Measurements from ENCODE around the gene EDN3. TPM values are rescaled to one million over a fixed set of nuclear protein-coding genes. Genes with fewer than 3 reads are reported as not detected.
"Not testable (repeated sequence)": the region's sequence is repeated elsewhere in the genome, so short reads cannot be mapped to it uniquely, and the experiment has no call there.

Gene EDN3
- total RNA-seq, 1 donor from 2014 or later = not detected

DNA sequence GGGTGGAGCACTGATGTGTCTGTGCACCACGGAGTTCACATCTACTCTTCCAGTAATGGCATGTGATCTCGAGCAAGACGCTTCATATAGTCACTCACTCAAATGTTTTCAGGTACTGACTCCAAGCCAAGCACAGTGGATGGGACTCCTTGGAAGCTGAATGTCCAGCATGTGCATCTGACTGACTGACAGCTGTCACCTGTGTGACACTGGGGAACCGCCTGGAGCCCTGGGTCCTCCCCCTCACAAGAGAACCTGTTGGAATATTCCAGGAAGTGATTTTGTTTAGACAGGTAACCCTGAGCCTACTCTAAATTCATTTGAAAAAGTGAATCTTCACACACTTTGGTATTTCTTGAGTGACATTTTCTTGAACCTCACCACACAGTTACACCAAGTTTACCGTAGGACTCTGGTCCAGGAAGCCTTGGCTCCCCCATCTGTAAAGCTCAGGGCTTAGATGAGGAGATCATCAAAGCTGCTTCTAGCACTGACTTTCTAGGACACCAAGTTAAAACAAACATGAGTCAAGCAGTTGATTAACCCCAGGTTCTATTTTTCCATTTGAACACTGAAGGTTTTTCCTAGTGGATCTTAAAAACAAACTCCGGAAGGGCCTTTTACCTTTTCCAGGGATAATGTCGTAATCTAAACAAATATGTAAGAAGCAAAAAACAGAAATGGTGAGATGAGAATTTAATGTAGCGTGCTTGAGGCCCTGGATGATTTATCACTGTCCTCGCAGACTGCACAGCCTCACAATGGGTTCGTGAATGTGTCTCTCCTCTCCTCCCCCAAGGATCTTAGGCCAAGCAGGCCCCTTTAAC, 50.1 kb downstream of the EDN3 start:
- no peak for DNase-seq (ENCODE audit: low spot score)
- Mint-ChIP-seq H3K27me3 (ENCODE audit: low read depth) (no peaks in the 10 kb centered on the region), H3K9me3 (no peaks in the 10 kb centered on the region), H3K4me1 (ENCODE audit: low read depth) (no peaks in the 10 kb centered on the region), H3K36me3 (ENCODE audit: low read depth) (no peaks in the 10 kb centered on the region), H3K4me3 (ENCODE audit: low read depth) (no peak overlapping the region), H3K27ac (no peak overlapping the region)
- intact Hi-C loops (cut with micrococcal nuclease) = no loop called here

DNA sequence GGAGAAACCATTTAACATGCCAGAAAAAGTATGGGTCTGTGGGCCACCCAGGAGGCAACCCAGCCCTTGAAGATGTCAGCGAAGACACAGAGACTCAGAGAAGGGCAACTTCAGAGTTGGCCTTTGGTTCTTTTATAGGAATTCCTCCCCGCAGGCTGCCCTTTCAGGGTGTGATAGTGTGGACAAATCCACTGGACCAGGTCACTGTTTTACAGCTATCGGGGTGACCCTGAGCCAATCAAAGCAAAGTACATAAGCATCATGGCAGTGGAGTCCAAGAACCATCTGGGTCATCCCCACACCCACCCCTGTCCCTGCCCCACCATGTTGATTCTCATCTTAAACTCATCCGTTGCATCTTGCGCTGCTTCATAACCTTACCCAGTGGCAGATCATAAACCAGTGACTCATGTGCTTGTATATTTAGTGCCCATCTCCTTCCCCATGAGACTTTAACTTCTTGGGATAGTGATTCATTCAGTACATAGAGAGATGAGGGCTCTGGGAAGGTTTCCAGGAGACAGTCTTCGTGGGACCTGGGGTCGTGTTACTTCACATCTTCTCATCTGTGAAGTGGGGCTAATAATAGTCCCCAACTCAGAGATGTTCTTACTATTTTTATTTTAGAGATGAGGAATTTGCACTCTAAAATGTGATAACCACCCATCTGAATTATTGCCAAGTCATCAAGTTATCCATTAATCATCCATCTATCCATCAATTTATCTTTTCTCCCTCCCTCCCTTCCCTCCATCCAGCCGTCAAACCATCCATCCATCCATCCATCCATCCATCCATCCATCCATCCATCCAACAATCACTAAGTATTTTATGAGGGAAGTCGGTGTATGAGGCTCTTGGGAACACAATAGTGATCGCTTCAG, 51.0 kb downstream of the EDN3 start:
- Mint-ChIP-seq H3K4me1 (ENCODE audit: low read depth) (no peaks in the 10 kb centered on the region), H3K27me3 (ENCODE audit: low read depth) (no peaks in the 10 kb centered on the region), H3K36me3 (ENCODE audit: low read depth) (no peaks in the 10 kb centered on the region), H3K9me3 (no peaks in the 10 kb centered on the region), H3K4me3 (ENCODE audit: low read depth) (no peak overlapping the region), H3K27ac (no peak overlapping the region)
- DNase-seq (ENCODE audit: low spot score) = no peak
- intact Hi-C loops (cut with micrococcal nuclease) = no loop called here

DNA sequence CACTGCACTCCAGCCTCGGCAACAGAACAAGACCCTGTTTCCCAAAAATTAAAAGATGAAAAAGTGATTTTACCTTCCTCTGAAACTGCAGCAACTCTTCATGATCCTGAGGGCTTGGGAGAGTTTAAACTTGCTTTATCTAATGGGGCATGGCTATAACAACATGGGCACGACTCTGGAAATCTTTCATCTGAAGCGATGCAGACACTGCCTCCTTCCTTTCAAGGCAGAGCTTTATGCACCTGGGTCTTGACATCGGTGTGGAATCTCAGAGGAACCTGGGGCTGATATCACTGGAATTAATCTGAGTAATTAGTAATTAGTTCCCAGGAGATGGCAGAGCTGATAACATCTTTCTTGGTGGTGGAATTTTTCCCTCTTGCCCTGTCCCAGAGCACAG, 52.1 kb downstream of the EDN3 start:
- no peaks in the 10 kb centered on the region for H3K9me3 Mint-ChIP-seq
- H3K4me1 Mint-ChIP-seq (ENCODE audit: low read depth) = no peaks in the 10 kb centered on the region
- H3K27ac Mint-ChIP-seq = no peak overlapping the region
- H3K4me3 Mint-ChIP-seq (ENCODE audit: low read depth) = no peak overlapping the region
- intact Hi-C loops (cut with micrococcal nuclease) = no loop called here
- no peaks in the 10 kb centered on the region for H3K27me3 Mint-ChIP-seq (ENCODE audit: low read depth)
- no peaks in the 10 kb centered on the region for H3K36me3 Mint-ChIP-seq (ENCODE audit: low read depth)
- DNase-seq (ENCODE audit: low spot score) = no peak

DNA sequence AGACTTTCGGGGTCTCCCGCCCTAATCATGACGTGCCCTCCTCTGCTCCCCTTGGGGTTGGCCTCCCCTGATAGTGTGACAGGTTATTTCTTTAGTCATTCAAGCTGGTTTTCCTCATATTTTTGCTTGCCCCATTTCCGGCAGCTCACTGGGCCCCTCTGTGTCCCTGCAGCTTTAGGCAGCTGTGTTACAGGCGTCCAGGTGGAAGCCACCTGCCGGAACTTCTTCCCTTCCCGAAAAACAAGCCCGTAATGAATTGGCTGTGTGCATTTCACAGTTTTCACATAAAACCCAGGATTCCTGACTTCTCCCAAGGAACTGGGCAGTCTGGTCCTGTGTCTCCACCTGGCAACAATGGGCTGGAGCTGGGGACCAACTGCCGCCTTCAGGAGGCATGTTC, 52.6 kb downstream of the EDN3 start:
- Mint-ChIP-seq H3K4me3 (ENCODE audit: low read depth) (no peak overlapping the region), H3K27ac (no peak overlapping the region), H3K27me3 (ENCODE audit: low read depth) (no peaks in the 10 kb centered on the region), H3K36me3 (ENCODE audit: low read depth) (no peaks in the 10 kb centered on the region), H3K9me3 (no peaks in the 10 kb centered on the region), H3K4me1 (ENCODE audit: low read depth) (no peaks in the 10 kb centered on the region)
- intact Hi-C loops (cut with micrococcal nuclease) = no loop called here
- no peak for DNase-seq (ENCODE audit: low spot score)

- H3K36me3 Mint-ChIP-seq (ENCODE audit: low read depth) = no peaks in the 10 kb centered on the region
- H3K27me3 Mint-ChIP-seq (ENCODE audit: low read depth) = no peaks in the 10 kb centered on the region
- H3K27ac Mint-ChIP-seq = no peak overlapping the region
- H3K4me3 Mint-ChIP-seq (ENCODE audit: low read depth) = no peak overlapping the region
- H3K9me3 Mint-ChIP-seq = no peaks in the 10 kb centered on the region
- no peaks in the 10 kb centered on the region for H3K4me1 Mint-ChIP-seq (ENCODE audit: low read depth)
- no peak for DNase-seq (ENCODE audit: low spot score)
- intact Hi-C loops (cut with micrococcal nuclease) = no loop called here
Observed at GRCh38 chr20:59354460-59354859, 54.0 kb downstream of the EDN3 start.

DNA sequence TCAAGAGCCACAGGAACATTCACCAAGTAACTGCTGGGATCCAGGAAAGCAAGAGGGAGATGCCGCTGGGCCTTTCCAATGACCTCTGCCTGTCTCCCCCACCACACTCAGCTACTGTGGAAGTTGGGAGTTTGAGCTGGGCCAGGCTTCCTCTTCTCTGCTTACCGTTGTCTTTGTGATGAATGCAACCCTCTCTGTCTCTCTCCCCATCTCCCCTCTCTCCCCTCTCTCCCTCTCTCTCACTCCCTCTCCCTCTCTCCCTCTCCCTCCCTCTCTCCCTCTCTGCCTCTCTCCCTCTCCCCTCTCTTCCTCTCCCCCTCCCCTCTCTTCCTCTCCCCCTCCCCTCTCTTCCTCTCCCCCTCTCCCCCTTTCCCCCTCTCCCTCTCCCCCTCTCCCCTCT, 54.8 kb downstream of the EDN3 start:
- intact Hi-C loops (cut with micrococcal nuclease) = no loop called here
- no peak overlapping the region for H3K27ac Mint-ChIP-seq
- H3K27me3 Mint-ChIP-seq (ENCODE audit: low read depth) = no peaks in the 10 kb centered on the region
- no peaks in the 10 kb centered on the region for H3K9me3 Mint-ChIP-seq
- no peak overlapping the region for H3K4me3 Mint-ChIP-seq (ENCODE audit: low read depth)
- H3K4me1 Mint-ChIP-seq (ENCODE audit: low read depth) = no peaks in the 10 kb centered on the region
- DNase-seq (ENCODE audit: low spot score) = no peak
- H3K36me3 Mint-ChIP-seq (ENCODE audit: low read depth) = no peaks in the 10 kb centered on the region

DNA sequence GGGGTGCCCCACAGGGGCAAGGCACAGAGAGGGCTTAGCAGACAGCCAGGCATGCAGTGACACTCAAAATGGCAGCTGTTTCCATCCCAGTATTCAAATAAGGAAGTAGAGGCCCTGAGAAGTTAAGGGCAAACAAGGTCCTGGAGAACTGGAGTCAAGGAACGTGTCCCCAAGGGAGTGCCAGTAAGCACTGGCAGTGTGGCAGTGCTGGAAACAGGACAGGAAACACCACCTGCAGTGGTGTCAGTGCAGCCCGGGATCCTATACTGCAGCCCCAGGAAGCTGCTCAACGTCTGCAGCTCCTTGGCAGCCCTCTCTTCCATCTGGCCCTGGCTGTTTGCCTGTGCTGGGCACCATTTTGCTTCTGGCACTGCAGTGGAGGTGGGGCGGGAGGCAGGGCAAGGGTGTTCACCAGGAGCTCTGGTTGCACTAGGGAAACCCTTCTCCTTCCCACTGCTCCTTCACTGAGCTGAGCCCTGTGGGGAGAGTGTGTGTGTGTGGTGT, 56.3 kb downstream of the EDN3 start:
- H3K36me3 Mint-ChIP-seq (ENCODE audit: low read depth) = no peaks in the 10 kb centered on the region
- no peaks in the 10 kb centered on the region for H3K27me3 Mint-ChIP-seq (ENCODE audit: low read depth)
- H3K9me3 Mint-ChIP-seq = no peaks in the 10 kb centered on the region
- no peak overlapping the region for H3K4me3 Mint-ChIP-seq (ENCODE audit: low read depth)
- no peak overlapping the region for H3K27ac Mint-ChIP-seq
- H3K4me1 Mint-ChIP-seq (ENCODE audit: low read depth) = no peaks in the 10 kb centered on the region
- intact Hi-C loops (cut with micrococcal nuclease) = no loop called here
- no peak for DNase-seq (ENCODE audit: low spot score)

- H3K4me3 Mint-ChIP-seq (ENCODE audit: low read depth); intact Hi-C loops (cut with micrococcal nuclease); H3K27ac Mint-ChIP-seq; H3K9me3 Mint-ChIP-seq; DNase-seq (ENCODE audit: low spot score); H3K36me3 Mint-ChIP-seq (ENCODE audit: low read depth); H3K27me3 Mint-ChIP-seq (ENCODE audit: low read depth); H3K4me1 Mint-ChIP-seq (ENCODE audit: low read depth): not testable (repeated sequence)
Observed at GRCh38 chr20:59358793-59359192, 58.4 kb downstream of the EDN3 start.

- H3K9me3 Mint-ChIP-seq = no peaks in the 10 kb centered on the region
- no peak overlapping the region for H3K4me3 Mint-ChIP-seq (ENCODE audit: low read depth)
- DNase-seq (ENCODE audit: low spot score) = no peak
- H3K27ac Mint-ChIP-seq = no peak overlapping the region
- intact Hi-C loops (cut with micrococcal nuclease) = no loop called here
- H3K36me3 Mint-ChIP-seq (ENCODE audit: low read depth) = no peaks in the 10 kb centered on the region
- H3K27me3 Mint-ChIP-seq (ENCODE audit: low read depth) = no peaks in the 10 kb centered on the region
- H3K4me1 Mint-ChIP-seq (ENCODE audit: low read depth) = no peaks in the 10 kb centered on the region
Observed at GRCh38 chr20:59359906-59360725, 59.7 kb downstream of the EDN3 start.

GRCh38 chr20:59360934-59361333, 60.5 kb downstream of the EDN3 start:
- no peak for DNase-seq (ENCODE audit: low spot score)
- intact Hi-C loops (cut with micrococcal nuclease) = no loop called here
- Mint-ChIP-seq H3K9me3 (no peaks in the 10 kb centered on the region), H3K4me1 (ENCODE audit: low read depth) (no peaks in the 10 kb centered on the region), H3K36me3 (ENCODE audit: low read depth) (no peaks in the 10 kb centered on the region), H3K27ac (no peak overlapping the region), H3K4me3 (ENCODE audit: low read depth) (no peak overlapping the region), H3K27me3 (ENCODE audit: low read depth) (no peaks in the 10 kb centered on the region)

- Mint-ChIP-seq H3K4me1 (ENCODE audit: low read depth) (no peaks in the 10 kb centered on the region), H3K27me3 (ENCODE audit: low read depth) (no peaks in the 10 kb centered on the region), H3K27ac (no peak overlapping the region), H3K9me3 (no peaks in the 10 kb centered on the region), H3K4me3 (ENCODE audit: low read depth) (no peak overlapping the region), H3K36me3 (ENCODE audit: low read depth) (no peaks in the 10 kb centered on the region)
- intact Hi-C loops (cut with micrococcal nuclease) = no loop called here
- no peak for DNase-seq (ENCODE audit: low spot score)
Observed at GRCh38 chr20:59361411-59361810, 61.0 kb downstream of the EDN3 start.

GRCh38 chr20:59363101-59363500, 62.7 kb downstream of the EDN3 start:
- Mint-ChIP-seq H3K36me3 (ENCODE audit: low read depth) (no peaks in the 10 kb centered on the region), H3K4me3 (ENCODE audit: low read depth) (no peak overlapping the region), H3K9me3 (no peaks in the 10 kb centered on the region), H3K27ac (no peak overlapping the region), H3K27me3 (ENCODE audit: low read depth) (peaks cover 3% of the 10 kb centered on the region), H3K4me1 (ENCODE audit: low read depth) (no peaks in the 10 kb centered on the region)
- no peak for DNase-seq (ENCODE audit: low spot score)
- intact Hi-C loops (cut with micrococcal nuclease) = no loop called here
